ENCODE data around the gene FADS2.

FADS2 gene

GRCh38 chr11:61905801-61906521 is 77.9 kb downstream of the FADS2 start:
- DNase-seq (ENCODE audit: low spot score) = no peak
- H3K4me3 ChIP-seq = no peak overlapping the region
- no peak overlapping the region for H3K27ac ChIP-seq
- no peak for TF ChIP-seq CTCF (IDR thresholded peaks at IDR 0.05)

- no peak for DNase-seq (ENCODE audit: low spot score)
- Histone ChIP-seq H3K27ac (no peak overlapping the region), H3K4me3 (no peak overlapping the region)
- no peak for TF ChIP-seq CTCF (IDR thresholded peaks at IDR 0.05)
Measured at GRCh38 chr11:61906522-61906909, 78.4 kb downstream of the FADS2 start.

GRCh38 chr11:61907282-61907681 is 79.2 kb downstream of the FADS2 start:
- DNase-seq (ENCODE audit: low spot score) = no peak
- TF ChIP-seq CTCF (IDR thresholded peaks at IDR 0.05) = no peak
- H3K27ac ChIP-seq = no peak overlapping the region
- no peak overlapping the region for H3K4me3 ChIP-seq

- no peak for TF ChIP-seq CTCF (IDR thresholded peaks at IDR 0.05)
- no peak for DNase-seq (ENCODE audit: low spot score)
- Histone ChIP-seq H3K4me3 (no peak overlapping the region), H3K27ac (peak overlapping the region in 1 of 2 donors; percentile 82)
Measured at GRCh38 chr11:61907871-61908729, 80.0 kb downstream of the FADS2 start.

DNA sequence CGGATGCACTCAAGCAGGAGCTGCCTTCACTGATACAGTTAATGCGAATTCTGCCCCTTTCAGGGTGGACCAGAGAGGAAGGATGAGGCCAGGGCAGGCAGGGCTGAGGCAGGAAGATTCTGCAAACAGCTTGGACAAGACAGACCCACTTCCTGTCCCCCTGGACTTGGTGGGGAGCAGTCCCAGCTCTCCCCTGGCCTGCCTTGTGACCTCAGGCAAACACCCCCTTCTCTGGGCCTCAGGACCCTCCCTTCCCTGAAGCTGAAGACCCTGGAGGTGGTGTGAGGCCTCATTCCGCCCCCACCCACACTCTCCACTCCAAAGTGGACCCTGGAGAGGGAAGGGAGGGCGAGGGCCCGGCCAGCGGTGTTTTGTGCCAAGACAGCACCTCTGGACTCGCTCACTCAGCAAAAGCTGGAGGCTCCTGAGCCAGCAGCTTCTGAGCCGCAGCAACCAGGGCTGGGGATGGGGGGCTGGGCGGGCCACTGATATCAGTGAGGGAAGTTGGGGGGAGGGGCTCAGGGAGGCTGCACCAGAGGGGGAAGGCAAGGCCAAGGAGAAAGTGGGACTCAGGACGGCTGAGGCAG is 80.7 kb downstream of the FADS2 start:
- Histone ChIP-seq H3K4me3 (peak overlapping the region; percentile 25), H3K27ac (peak overlapping the region in 1 of 2 donors; percentile 82)
- no peak for DNase-seq (ENCODE audit: low spot score)
- TF ChIP-seq CTCF (IDR thresholded peaks at IDR 0.05) = no peak

DNA sequence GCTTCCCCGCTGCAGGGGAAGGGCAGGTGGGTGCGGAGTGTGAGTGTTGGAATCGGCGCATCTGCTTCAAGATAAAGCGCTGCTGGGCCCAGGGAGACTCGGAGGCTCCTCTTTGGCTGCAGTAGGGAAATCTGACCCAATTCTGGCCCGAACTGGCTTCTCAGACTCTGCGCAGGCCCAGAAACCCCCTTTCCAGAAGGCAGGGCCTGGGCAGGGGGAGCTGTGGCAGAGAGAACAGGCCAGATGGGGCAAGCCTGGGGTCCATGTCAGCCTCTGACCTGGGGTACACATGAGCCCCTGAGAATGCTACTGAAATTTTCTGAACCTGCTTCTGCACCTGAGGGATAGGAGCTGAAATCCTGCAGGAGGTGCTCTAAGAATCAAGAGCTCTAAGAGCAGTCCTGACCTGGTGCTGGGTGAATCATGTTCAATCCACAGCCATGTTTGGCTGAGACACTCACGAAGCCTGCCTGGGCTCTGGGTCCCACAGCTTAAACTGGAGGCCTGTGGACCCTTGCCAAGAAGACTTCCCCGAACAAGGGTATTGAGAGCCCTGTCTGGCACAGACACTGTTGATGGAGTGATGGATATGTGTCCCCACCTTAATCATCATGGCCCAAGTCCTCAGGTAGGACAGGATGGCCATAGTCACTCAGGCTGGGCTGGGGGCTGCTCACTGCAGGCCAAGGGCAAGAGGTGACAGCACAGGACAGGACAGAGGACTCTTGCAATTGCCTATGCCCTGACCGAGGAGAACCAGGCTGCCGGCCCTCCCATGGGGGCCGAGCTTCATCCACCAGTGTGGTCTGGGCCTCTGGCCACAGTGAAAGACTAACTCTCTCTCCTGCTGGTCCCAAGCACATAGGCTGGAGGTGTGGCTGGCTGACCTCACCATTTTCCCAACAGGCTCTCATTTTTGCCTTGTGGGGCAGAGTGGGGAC is 82.4 kb downstream of the FADS2 start:
- no peak for DNase-seq (ENCODE audit: low spot score)
- TF ChIP-seq CTCF (IDR thresholded peaks at IDR 0.05) = no peak
- Histone ChIP-seq H3K27ac (peak overlapping the region in 1 of 2 donors; percentile 82), H3K4me3 (no peak overlapping the region)
